T1000 (cell line): ENCODE results near the gene STK35.

Experiments used
- DNase-seq: peaks from one replicate; lab custom pipeline; 2025; ENCODE audit warnings: mixed read lengths; lab: John Stamatoyannopoulos, UW

STK35 gene

DNA sequence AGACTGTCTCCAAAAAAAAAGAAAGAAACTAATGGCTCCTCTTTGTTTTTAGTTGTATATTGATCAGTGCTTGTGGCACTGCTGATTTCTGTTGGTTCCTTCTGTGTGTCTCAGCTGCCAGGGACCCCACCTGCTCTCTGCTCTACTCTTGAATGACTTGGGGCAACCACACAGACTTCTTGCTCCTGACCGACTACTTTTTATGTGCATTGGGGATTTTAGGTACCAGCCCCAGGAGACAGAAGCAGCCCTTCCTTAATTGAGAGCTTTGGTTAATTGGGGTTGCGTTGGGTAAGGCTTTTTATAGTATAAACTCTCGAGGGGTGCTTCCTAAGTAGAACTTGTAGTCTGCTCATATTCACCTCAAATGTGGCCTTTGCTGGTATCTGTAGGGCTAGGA lies 6.9 kb downstream of the STK35 start:
- DNase-seq: no peak

DNA sequence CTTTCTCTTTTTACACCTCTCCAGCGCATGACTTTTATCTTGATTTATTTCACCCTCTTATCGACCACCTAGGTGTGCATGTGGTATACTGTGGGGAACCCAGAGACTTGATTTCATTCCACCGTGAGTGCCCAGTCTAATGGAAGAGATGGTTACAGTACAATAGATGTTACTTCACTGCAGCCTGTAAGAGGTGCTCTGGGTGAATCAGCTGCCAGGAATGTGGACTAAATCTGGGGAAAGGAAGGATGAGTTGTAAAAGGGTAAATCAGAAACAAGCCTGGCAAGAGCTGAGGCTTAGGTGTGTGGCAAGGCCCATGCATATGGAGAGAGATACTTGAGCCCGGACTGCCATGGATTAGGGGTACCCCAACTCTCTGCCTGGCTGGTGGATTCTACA lies 7.4 kb downstream of the STK35 start:
- no peak for DNase-seq

DNA sequence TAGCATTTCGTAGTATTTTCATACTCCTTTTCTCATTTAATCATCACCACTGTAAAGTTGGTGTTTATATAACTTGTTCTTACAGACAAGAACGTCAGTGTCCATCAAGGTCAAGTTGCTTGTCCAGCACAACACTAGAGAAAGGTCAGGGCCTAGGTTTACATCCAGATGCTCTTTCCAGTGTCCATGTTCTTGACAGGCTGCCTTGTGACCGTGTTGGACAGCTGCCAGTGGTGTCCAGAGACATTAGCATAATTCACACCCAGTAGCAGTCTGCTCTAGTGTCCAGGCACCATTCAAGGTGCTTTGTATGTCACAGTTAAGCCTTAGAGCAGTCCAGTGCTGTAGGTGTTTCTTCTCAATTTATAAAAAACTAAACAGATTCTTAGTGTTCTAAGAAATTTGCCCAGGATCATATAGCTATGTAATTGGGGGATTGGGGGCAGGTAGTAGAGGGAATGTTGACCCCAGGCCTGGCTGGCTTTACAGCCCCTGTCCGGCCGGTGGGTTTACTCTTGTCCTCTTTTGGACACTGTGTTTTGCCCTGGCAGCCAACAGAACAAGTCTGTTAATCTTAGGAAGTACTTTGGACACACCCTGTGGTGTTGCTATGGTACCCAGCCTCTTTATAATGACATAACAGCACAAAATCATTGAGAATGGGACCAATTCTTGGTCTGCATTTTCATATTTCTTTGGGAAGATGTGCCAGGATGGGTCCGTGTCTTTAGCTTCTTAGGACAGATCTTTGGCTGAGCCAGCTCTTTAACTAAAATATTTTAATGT lies 8.0 kb downstream of the STK35 start:
- no peak for DNase-seq

- DNase-seq: no peak
Measured at GRCh38 chr20:2112910-2113309, 11.3 kb downstream of the STK35 start.

DNA sequence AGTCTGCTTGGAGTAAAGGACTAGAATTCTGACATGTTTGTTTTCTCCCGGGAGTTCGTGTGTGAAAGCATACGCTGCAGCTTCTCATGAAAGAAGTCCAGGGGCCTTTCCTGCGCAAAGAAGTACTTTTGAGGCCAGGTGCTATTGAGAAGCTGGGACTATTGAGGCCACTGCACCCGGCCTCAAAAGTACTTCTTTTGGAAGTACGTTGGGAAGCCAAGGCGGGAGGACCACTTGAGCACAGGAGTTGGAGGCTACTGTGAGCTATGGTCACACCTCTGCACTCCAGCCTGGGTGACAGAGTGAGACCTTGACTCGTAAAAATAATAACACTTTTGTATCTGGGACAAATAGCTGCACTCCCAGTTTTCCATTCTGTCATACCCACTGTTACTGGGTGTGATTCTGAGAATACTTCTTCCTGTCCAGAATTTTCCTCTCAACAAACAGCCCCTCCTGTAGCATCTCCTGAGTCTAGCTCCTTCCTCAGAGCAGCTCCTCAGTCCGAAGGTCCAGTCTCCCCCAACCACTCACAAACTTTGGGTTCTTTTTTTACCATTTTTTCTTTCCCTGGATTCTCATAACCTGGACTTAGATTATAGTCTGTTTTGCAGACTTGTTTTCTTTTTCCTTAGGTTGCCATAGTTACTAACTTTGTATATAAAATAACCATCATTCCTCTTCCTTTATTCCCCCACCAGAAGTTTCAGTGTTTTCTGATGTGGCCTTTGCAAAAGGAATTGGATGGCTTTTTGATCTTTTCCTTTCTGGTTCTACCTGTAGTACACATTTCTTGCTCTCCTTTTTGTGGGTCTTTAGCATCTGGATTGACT lies 12.7 kb downstream of the STK35 start:
- no peak for DNase-seq

- no peak for DNase-seq
Measured at GRCh38 chr20:2114990-2115681, 13.5 kb downstream of the STK35 start.

DNA sequence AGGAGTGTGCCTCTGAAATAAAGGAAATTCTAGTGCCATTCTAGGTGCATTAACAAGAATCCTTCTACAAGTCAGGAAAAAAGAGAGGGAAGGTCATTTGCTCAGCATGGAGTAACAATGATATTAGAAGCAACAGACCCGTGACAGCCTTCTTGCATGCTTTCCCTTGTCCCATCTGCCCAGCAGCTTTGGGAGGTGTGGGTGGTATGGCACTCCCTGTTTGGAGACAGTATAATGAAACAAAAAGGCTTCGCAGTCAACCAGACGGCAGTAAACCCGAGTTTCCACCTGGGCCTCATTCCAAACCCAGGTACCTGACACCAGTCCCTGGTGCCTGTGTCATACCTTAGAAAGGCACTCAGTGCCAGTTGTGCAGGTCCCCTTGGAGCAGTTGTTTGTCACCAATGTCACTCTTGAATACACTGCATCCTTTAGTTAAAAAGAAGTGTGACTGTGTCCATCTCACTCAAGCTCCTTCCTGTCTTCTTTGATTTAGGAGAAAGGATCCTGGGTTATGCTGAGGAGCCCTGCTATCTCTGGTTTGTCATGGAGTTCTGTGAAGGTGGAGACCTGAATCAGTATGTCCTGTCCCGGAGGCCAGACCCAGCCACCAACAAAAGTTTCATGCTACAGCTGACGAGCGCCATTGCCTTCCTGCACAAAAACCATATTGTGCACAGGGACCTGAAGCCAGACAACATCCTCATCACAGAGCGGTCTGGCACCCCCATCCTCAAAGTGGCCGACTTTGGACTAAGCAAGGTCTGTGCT lies 14.7 kb downstream of the STK35 start:
- no peak for DNase-seq

GRCh38 chr20:2118783-2119182 lies 17.2 kb downstream of the STK35 start:
- no peak for DNase-seq

DNA sequence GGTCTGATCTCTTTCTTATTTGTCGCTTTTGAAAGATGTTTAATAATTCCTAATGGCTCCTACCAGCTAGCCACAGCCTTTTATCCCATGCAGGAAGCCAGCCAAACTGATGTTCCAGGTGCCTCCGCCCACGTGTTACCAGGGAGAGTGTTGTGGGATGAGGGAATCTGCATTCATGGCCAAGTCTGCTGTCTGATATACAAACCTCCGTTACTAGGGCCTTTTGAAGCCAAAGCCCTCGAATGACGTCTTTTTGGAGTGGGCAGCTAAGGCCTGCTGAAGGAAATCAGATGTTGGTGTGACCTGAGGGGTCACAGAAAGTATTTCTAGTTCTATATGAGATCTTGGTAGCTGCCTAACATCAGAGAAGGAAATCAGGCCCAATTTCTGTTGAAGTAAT lies 21.3 kb downstream of the STK35 start:
- no peak for DNase-seq

GRCh38 chr20:2123720-2124119 lies 22.1 kb downstream of the STK35 start:
- no peak for DNase-seq

GRCh38 chr20:2124564-2125213 lies 23.1 kb downstream of the STK35 start:
- DNase-seq: no peak

DNA sequence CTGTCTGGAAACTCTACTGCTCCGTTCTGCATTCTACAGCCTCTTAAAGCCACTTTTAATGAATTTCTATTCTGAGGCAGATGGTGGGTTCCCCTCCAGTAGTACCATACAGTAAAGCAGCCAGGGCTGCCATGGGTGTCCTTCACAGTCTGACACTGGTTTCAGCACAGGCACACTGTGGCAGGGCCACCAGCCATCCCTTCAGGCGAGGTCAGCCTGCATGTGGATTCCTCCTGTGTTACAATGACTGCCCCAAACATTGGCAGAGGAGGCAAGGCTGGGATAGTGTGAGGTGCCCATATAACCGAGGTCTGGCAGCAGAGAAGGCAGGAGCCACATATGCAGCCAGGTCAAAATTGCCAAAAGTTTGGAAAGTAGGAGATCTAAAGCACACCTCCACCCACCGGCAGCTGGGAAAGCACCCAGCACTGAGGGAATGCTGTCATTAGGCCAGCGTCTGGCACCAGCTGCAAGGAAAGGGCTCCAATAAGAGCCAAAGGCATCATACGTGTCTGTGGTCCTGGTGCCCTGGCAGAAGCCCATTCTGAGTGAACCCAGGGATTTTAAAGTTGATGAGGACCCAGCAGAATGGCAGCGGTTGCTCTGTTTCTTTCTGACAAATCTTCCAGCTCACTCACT lies 24.0 kb downstream of the STK35 start:
- DNase-seq: no peak

DNA sequence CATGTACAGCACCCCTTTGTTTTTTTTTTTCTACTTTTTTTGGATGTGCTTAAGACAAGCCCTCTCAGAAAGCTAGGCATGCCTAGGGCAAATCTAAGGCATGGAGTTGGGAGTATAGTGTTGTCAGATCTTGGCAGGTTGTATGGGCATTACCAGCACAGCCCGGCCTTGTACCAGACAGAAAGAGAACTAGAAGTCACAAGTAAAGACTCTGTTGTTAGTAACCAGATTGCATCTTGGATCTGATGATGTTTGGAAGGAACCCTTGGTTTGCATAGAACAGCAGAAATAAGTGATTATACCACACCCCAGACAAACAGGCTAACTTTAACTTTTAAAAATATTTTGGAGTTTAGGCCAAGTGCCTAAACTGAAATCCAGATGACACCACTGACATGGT lies 25.6 kb downstream of the STK35 start:
- DNase-seq: no peak

DNA sequence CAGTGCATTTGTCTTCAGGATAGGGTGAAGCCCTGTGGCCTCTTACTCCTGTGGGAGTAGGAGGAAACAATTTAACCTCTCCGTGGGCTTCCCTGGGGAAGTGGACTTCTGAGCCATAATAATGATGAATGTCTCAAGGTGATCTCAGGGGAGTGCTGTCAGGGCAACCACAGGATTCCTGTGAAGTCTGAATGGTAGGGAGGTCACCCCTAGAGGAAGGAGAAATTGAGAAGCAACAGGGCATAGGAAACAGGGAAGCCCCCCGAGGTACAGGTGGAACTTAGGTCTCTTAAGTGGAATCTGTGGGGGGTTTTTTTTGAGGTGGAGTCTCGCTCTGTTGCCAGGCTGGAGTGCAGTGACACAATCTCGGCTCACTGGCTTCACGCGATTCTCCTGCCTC lies 26.9 kb downstream of the STK35 start:
- no peak for DNase-seq

DNA sequence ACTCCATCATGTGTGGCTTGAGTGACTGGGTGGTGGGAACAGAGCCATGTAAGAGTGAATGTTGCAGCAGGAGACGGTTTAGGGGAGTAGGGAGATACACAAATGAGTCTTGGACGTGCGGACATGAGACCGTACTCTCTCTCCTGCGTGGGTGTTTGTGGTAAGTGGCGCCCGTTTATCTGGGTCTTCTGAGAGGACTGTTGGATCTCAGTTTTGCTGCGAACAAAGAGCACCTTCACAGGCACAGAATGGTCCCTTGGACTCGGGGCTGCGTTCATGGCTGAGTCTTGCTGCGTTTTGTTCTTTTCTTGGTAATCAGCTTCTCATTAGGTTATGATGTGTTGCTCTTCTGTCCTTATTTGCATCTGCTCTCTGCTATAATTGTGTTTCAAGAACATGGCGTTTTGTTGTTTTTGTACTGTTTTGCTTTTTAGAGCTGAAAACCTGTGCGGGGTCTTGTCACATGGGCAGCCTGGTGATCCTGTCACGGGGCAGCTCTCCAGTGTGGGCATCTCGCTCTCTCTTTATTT lies 28.5 kb downstream of the STK35 start:
- DNase-seq: no peak

DNA sequence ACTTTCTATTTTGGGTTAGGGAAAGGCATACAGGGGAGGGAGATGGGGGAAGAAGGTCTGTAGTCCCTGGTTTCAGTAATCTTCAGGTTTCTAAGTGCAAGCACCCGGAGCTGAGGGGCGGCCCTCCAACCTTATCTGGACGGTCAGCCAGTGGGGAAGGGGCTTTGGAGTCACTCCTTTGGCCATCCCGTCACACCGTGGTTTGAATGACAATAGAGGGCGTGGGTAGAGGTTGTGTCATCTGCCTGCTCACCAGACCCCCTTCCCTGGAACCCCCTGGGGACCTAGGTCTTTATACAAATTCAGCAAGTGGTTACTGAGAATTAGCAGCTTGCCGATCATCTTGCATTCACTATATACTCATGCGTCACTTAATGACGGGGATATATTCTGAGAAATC lies 29.1 kb downstream of the STK35 start:
- no peak for DNase-seq

DNA sequence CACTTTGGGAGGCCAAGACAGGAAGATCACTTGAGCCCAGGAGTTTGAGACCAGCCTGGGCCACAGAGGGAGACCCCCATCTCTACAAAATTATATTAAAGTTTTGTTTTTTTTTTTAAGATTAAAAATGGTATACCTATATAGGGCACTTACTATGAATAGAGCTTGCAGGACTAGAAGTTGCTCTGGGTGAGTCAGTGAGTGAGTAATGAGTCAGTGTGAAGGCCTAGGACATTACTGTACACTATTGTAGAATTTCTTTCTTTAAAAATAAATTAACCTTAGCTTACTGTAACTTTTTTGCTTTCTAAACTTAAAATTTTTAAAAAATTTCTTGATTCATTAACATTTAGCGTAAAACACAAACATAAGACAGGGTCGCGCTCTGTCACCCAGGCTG lies 29.7 kb downstream of the STK35 start:
- no peak for DNase-seq

DNA sequence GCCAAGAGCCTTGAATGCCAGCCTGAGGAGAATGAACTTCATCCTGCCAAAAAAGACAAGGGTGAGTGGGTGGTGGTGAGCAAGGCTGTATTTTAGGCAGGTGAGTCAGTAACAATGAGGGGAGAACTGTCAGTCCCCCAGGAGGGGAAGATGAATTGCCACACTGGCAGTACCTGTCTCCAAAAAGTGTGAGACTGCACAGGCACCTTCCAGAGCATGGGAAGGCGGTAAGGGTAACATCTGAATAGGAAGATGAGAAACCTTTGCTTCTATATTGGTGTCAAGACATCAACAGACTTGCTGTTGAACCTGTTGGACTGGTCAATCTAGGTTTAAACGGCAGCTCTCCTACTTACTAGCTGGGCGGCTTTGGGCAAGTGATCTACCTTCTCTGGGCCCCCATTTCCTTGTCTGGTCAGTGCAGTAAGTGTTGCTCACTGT lies 30.9 kb downstream of the STK35 start:
- DNase-seq: no peak

DNA sequence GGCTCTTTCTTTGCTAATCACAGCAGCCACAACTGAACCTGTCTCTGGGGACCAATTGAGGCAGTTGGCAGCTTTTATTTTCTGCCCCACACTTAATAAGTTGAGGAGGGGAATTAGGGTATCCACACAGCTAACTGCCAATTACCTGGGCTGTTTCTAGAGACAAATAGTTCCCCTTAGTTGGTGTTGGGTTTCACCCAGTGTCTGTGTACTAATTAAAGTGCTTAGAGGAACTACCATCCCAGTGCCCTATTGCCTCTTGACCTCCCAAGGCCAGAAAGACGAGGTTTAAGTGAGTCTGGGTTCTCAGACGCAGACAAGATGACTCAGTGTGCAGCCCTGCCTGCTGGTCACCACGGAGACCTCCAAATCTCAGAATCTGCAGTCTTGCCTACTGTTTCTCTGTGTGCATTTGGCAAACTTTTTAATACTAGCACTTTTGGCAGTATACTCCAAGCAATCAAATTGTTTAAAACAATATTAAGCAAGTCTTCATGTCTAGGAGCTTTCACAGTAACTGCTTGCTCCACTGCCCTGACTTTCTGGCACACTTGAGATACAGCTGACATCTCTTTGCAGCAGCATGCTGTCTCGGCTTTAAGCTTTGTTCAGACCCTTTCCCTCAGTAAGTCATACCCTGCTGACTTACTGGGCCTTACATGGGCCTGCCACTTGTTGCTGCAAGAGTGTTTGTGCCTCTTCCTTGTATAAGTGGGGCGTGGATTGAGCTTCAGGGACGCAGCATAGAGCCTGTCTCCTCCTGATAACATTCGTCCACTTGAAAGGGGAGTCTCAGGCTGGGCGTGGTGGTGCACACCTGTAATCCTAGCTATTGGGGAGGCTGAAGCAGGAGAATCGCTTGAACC lies 31.9 kb downstream of the STK35 start:
- DNase-seq: no peak

DNA sequence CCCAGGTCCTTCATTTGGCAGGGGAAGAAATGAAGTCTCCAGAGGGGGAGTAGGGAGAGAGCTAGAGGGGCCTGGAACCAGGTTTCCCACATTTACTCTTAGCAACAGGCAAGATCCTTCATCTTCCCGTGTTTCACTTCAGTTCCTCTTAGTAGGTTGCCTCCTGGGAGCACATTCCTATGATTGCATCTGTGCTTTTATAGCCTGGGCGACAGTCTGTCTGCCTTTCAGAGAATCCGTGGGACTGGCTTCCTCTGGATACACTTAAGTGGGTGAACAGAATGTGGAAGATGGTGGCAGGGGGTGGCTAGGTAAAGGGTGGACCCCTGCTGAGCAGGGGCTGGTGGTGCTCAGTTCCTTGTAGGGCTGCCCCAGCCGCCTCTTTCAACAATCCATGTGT lies 33.4 kb downstream of the STK35 start:
- DNase-seq: no peak
